Measurements from ENCODE around the gene SMIM8.

- TF ChIP-seq CTCF (IDR thresholded peaks at IDR 0.05) (no peak), POLR2AphosphoS5 (IDR thresholded peaks at IDR 0.05) (no peak)
These were observed 24.3 kb downstream of the SMIM8 start for GRCh38 chr6:87346700-87347099.

All from sigmoid colon (tissue), 4 donors.